ENCODE results near the gene NRTN.

GRCh38 chr19:5805462-5806132 lies 730 bp downstream of the NRTN start:
- TF ChIP-seq CTCF (IDR thresholded peaks at IDR 0.05) (peak; percentile 34 to 57 (median 56)), POLR2A (IDR thresholded peaks at IDR 0.05) (no peak)
